GM19467 (cell line): ENCODE results near the gene CYP4X1.
"Not testable (repeated sequence)": the region's sequence is repeated elsewhere in the genome, so short reads cannot be mapped to it uniquely, and the experiment has no call there.

ENCODE experiments used
- ATAC-seq: cut with Tn5 transposase; IDR thresholded peaks from one replicate; pipeline ENCODE4 v1.9.1; 2021; ENCODE audit warnings: mild to moderate bottlenecking, moderate library complexity; ENCODE audit not compliant: unreplicated experiment

Gene CYP4X1

GRCh38 chr1:47023268-47024140 lies at the start of gene CYP4X1:
TSS of gene CYP4X1 (plus strand) at chr1:47023669. CDS start at chr1:47023818, 149 bp downstream.
- ATAC-seq: no peak

GRCh38 chr1:46983166-46983829 lies 40.2 kb upstream of the CYP4X1 start:
- no peak for ATAC-seq

GRCh38 chr1:46983830-46984586 lies 39.5 kb upstream of the CYP4X1 start:
- no peak for ATAC-seq

- ATAC-seq: not testable (repeated sequence)
Measured at GRCh38 chr1:46990541-46990940, 32.9 kb upstream of the CYP4X1 start.

GRCh38 chr1:46991083-46991923 lies 32.2 kb upstream of the CYP4X1 start:
- no peak for ATAC-seq

- ATAC-seq: no peak
Measured at GRCh38 chr1:46996659-46997281, 26.7 kb upstream of the CYP4X1 start.

GRCh38 chr1:47002211-47002610 lies 21.3 kb upstream of the CYP4X1 start:
- ATAC-seq: no peak

GRCh38 chr1:47003896-47004403 lies 19.5 kb upstream of the CYP4X1 start:
- no peak for ATAC-seq

- not testable (repeated sequence) for ATAC-seq
Measured at GRCh38 chr1:47006437-47006836, 17.0 kb upstream of the CYP4X1 start.

GRCh38 chr1:47013293-47013692 lies 10.2 kb upstream of the CYP4X1 start:
- ATAC-seq: no peak

- ATAC-seq: no peak
Measured at GRCh38 chr1:47021070-47021469, 2.4 kb upstream of the CYP4X1 start.

- no peak for ATAC-seq
Measured at GRCh38 chr1:47024141-47024801, 802 bp downstream of the CYP4X1 start.

- ATAC-seq: no peak
Measured at GRCh38 chr1:47030170-47030805, 6.8 kb downstream of the CYP4X1 start.

- ATAC-seq: no peak
Measured at GRCh38 chr1:47031059-47031458, 7.6 kb downstream of the CYP4X1 start.

GRCh38 chr1:47031585-47031984 lies 8.1 kb downstream of the CYP4X1 start:
- ATAC-seq: no peak

GRCh38 chr1:47036764-47037163 lies 13.3 kb downstream of the CYP4X1 start:
- no peak for ATAC-seq

GRCh38 chr1:47059376-47059775 lies 35.9 kb downstream of the CYP4X1 start:
- no peak for ATAC-seq

- ATAC-seq: no peak
Measured at GRCh38 chr1:47067097-47067594, 43.7 kb downstream of the CYP4X1 start, which contains the start of gene CYP4Z1. TSS of gene CYP4Z1 (plus strand) at chr1:47067231. CDS start at chr1:47067491, 260 bp downstream.
